ENCODE data around the gene DNLZ.

DNA sequence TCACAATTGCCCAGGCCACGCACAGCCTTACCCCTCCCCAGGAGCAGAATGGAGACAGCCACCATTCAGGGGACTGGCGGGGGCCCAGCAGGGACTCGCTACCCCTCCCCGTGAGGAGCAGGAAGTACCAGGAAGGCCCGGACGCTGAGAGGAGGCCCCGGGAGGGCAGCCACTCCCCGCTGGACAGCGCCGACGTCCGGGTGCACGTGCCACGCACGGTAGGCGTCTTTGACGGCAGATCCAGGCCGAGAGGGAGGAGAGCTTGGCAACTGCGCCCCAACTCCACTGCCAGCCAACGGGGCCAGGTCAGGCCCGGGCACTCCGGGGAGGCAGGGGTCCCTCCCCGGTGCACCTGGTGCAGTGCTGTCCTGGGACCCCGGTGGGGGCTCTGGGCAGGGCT, 14.0 kb downstream of the DNLZ start:
- TF ChIP-seq CTCF (IDR thresholded peaks at IDR 0.05; ENCODE audit: poor library complexity, severe bottlenecking) (no peak), EZH2 (IDR thresholded peaks at IDR 0.05; ENCODE audit: borderline replicate concordance, insufficient read depth, low read length, poor library complexity, severe bottlenecking) (no peak), TAF1 (IDR thresholded peaks at IDR 0.05; ENCODE audit: low read depth) (no peak), MXI1 (conservative IDR thresholded peaks at IDR 0.05; ENCODE audit: poor library complexity, severe bottlenecking) (no peak), POLR2AphosphoS5 (IDR thresholded peaks at IDR 0.05) (no peak), SMC3 (conservative IDR thresholded peaks at IDR 0.05; ENCODE audit: poor library complexity) (no peak), EP300 (conservative IDR thresholded peaks at IDR 0.05; ENCODE audit: poor library complexity, severe bottlenecking) (no peak)
- TF ChIP-seq, protein P1, sequence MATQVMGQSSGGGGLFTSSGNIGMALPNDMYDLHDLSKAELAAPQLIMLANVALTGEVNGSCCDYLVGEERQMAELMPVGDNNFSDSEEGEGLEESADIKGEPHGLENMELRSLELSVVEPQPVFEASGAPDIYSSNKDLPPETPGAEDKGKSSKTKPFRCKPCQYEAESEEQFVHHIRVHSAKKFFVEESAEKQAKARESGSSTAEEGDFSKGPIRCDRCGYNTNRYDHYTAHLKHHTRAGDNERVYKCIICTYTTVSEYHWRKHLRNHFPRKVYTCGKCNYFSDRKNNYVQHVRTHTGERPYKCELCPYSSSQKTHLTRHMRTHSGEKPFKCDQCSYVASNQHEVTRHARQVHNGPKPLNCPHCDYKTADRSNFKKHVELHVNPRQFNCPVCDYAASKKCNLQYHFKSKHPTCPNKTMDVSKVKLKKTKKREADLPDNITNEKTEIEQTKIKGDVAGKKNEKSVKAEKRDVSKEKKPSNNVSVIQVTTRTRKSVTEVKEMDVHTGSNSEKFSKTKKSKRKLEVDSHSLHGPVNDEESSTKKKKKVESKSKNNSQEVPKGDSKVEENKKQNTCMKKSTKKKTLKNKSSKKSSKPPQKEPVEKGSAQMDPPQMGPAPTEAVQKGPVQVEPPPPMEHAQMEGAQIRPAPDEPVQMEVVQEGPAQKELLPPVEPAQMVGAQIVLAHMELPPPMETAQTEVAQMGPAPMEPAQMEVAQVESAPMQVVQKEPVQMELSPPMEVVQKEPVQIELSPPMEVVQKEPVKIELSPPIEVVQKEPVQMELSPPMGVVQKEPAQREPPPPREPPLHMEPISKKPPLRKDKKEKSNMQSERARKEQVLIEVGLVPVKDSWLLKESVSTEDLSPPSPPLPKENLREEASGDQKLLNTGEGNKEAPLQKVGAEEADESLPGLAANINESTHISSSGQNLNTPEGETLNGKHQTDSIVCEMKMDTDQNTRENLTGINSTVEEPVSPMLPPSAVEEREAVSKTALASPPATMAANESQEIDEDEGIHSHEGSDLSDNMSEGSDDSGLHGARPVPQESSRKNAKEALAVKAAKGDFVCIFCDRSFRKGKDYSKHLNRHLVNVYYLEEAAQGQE (IDR thresholded peaks at IDR 0.05; ENCODE audit: borderline replicate concordance) = no peak

All from neural cell (in vitro differentiated cells).